PC-3 (cell line): ENCODE results near the gene ASB2.

Experiments used
- EZH2 ChIP-seq: fragments of 300-600 bp; sonication (generic); IDR thresholded peaks from one replicate; pipeline ENCODE4 v1.6.1; 2017; ENCODE audit warnings: antibody characterized with exemption, mild to moderate bottlenecking, low read length; ENCODE audit not compliant: unreplicated experiment
- EZH2phosphoT487 ChIP-seq: fragments of 300-600 bp; sonication (generic); IDR thresholded peaks from 2 replicates; pipeline ENCODE4 v1.6.1; 2018; ENCODE audit warnings: mild to moderate bottlenecking, antibody characterized with exemption, low read length, borderline replicate concordance
- TF ChIP-seq, protein P1 (sequence below): fragments of 300-600 bp; sonication (generic); conservative IDR thresholded peaks from 2 replicates; pipeline ENCODE4 v1.5.1; 2017; ENCODE audit warnings: antibody characterized with exemption, low read depth, mild to moderate bottlenecking, low read length

- TF ChIP-seq, protein P1, sequence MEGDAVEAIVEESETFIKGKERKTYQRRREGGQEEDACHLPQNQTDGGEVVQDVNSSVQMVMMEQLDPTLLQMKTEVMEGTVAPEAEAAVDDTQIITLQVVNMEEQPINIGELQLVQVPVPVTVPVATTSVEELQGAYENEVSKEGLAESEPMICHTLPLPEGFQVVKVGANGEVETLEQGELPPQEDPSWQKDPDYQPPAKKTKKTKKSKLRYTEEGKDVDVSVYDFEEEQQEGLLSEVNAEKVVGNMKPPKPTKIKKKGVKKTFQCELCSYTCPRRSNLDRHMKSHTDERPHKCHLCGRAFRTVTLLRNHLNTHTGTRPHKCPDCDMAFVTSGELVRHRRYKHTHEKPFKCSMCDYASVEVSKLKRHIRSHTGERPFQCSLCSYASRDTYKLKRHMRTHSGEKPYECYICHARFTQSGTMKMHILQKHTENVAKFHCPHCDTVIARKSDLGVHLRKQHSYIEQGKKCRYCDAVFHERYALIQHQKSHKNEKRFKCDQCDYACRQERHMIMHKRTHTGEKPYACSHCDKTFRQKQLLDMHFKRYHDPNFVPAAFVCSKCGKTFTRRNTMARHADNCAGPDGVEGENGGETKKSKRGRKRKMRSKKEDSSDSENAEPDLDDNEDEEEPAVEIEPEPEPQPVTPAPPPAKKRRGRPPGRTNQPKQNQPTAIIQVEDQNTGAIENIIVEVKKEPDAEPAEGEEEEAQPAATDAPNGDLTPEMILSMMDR: no peak
- TF ChIP-seq EZH2 (no peak), EZH2phosphoT487 (no peak)
These were observed 14.8 kb upstream of the ASB2 start for GRCh38 chr14:93991212-93991611.
